ENCODE data around the gene ANKRD36C. TPM values are rescaled to one million over a fixed set of nuclear protein-coding genes. Genes with fewer than 3 reads are reported as not detected.
"Not testable (repeated sequence)": the region's sequence is repeated elsewhere in the genome, so short reads cannot be mapped to it uniquely, and the experiment has no call there.

ANKRD36C gene
- total RNA-seq, result 10 to 100 TPM; 68.2 to 69.7 (median 69.2) TPM

DNA sequence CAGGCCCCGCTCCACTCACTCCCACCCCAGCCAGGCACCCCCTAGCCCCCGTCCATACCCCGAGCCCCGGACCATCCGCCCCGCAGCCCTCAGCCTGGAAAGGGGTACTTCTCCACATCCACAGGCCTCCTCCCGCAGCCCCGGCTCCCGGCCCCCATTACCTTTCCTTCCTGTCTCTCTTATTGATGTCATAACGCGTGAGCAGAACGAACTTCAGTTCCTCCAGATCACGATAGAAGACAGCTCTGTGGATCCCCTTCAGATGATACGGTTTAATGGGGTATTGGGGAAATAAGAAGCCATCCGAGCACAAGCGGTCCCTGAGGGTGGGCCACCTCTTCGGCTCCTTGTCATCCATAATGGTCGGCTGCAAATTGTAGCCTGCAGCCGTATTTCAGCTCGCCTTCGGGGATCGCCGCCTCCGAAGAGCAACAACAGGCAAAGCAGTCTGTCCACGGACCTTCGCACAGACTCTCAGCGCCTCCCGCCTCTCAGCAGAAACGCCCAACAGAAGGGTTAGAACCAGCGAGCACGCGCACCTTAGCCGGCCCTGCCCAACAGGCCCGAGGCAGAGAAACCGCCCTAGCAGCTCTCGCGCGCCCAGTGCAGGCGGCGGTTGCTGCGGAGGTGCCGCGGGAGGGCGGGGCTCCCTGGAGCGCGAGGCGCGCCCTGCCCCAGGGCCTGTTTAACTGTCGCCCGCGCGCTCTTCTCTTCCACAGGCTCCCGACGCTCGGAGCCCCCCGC, at the start of gene ANKRD36C:
Gene ANKRD36C (minus strand): TSS at position 474 of the 744 bp plus-strand sequence. CDS start 116 bp downstream, at position 358.
- 0 to 1% methylated on average over 17 to 23 of the region's 56 CpGs for WGBS, 2 donors
- not testable (repeated sequence) for H3K4me1 ChIP-seq; H3K36me3 ChIP-seq; H3K27me3 ChIP-seq; H3K9me3 ChIP-seq; DNase-seq (ENCODE audit: low spot score in 2 of 2)
- Histone ChIP-seq H3K4me3 (peak within 1 kb of the TSS; percentile 63 to 75 (median 66)), H3K27ac (peak within 1 kb of the TSS; percentile 79 to 92 (median 88))
- peak in 1 of 2 donors; percentile 42 for TF ChIP-seq POLR2A (IDR thresholded peaks at IDR 0.05)
- TF ChIP-seq, protein P1, sequence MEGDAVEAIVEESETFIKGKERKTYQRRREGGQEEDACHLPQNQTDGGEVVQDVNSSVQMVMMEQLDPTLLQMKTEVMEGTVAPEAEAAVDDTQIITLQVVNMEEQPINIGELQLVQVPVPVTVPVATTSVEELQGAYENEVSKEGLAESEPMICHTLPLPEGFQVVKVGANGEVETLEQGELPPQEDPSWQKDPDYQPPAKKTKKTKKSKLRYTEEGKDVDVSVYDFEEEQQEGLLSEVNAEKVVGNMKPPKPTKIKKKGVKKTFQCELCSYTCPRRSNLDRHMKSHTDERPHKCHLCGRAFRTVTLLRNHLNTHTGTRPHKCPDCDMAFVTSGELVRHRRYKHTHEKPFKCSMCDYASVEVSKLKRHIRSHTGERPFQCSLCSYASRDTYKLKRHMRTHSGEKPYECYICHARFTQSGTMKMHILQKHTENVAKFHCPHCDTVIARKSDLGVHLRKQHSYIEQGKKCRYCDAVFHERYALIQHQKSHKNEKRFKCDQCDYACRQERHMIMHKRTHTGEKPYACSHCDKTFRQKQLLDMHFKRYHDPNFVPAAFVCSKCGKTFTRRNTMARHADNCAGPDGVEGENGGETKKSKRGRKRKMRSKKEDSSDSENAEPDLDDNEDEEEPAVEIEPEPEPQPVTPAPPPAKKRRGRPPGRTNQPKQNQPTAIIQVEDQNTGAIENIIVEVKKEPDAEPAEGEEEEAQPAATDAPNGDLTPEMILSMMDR (IDR thresholded peaks at IDR 0.05), result peak in 1 of 5 experiments; percentile 24
- peak in 1 of 2 donors; percentile 12 for TF ChIP-seq EP300 (IDR thresholded peaks at IDR 0.05)

DNA sequence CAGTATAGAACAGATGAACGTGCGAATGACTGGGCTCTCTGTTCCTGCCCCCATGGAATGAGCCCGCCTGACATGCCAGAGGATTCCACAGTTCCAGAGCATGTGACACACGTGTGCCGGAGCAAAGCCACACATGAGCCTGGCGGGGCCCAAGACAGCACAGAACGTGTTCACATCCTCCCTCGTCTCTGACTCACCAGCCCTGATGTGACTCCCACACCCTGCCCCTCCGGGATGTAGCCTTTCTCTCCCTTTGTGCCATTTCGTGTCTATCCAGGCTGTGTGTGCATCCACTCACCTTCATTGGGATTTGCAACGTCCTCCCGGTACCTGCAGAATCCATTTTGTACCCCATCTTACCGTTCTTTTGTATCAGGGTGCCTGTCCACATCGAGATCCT, 43.9 kb upstream of the ANKRD36C start:
- DNase-seq (ENCODE audit: low spot score in 2 of 2); H3K9me3 ChIP-seq; H3K36me3 ChIP-seq; H3K4me1 ChIP-seq; H3K27ac ChIP-seq; H3K27me3 ChIP-seq; H3K4me3 ChIP-seq: not testable (repeated sequence)
- WGBS, 2 donors, result no CpG with 5 or more reads among the region's 14 CpGs

DNA sequence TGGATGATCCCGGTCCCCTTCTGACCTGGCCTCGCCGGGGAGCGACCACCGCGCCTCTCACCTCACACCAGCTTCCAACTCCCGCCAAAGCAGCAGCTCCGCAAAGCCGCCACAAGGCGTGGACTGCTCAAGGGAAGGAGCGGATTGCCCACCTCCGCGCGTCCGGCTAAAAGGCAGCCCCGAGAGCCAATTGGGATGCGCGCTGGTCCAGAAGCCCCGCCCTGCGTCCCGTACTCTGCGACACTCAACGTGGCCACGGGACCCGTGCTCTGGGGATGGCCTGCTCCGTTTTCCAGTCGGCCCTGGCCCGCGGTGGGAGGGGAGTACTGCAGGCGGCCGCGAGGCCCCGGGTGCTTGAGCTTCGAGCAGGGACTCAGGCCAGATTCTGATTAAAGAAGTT, 43.2 kb upstream of the ANKRD36C start, which contains the start of gene GPAT2:
Gene GPAT2 (minus strand): TSS at position 125 of the 400 bp plus-strand sequence. CDS start 2,557 bp downstream, outside the sequence.
- DNase-seq (ENCODE audit: low spot score in 2 of 2); H3K4me3 ChIP-seq; H3K27me3 ChIP-seq; H3K4me1 ChIP-seq; H3K36me3 ChIP-seq; H3K27ac ChIP-seq; H3K9me3 ChIP-seq: not testable (repeated sequence)
- WGBS, 2 donors, result no CpG with 5 or more reads among the region's 34 CpGs

DNA sequence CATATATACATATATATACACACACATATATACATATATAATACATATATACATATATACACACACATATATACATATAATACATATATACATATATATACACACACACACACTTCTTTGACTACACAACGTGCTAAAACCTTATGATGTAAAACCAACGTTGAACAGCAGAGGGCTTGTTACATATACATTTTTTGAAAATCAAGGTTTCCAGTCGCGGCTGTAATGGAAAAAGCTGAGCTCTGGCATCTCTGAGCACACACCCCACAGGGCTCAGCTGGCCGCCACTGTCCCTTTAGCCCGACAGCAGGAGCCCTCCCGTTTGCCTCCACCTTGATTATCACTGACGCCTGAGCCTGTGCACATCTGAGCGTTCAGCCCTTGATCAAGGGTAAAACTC, 42.4 kb upstream of the ANKRD36C start:
- not testable (repeated sequence) for H3K27me3 ChIP-seq; H3K36me3 ChIP-seq; H3K27ac ChIP-seq; H3K9me3 ChIP-seq; DNase-seq (ENCODE audit: low spot score in 2 of 2); H3K4me1 ChIP-seq; H3K4me3 ChIP-seq
- WGBS, 2 donors, result 0 to 33% methylated on average over 1 of the region's 9 CpGs

DNA sequence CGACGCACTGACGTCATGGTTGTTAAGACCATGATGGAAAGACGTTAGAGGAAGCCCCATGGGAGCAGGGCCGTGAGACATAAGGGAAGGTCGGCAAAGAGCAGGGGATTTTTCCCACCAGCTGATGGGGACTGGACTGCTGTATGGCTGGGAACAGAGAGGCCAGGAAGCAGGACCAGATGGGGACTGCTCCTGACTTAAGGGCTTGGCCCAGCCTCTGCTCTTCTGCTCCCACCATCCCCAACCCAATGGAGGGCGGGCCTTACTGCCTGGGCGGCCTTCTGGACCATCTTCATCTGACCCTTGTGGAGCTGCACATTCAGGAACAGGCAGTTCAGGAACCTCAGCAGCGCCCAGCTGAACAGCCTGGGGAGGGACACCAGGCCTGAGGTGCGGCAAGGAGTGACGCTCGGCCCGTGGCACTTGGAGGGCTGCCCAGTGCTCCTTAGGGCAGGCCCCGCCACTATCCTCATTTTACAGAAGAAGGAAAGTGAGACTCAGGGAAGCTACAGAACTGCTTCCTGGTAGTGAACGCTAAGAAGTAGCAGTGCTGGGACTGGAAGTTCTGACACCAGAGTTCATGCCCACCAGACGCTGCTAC, 36.2 kb upstream of the ANKRD36C start:
- not testable (repeated sequence) for H3K27me3 ChIP-seq; DNase-seq (ENCODE audit: low spot score in 2 of 2); H3K27ac ChIP-seq; H3K4me1 ChIP-seq; H3K9me3 ChIP-seq; H3K4me3 ChIP-seq; H3K36me3 ChIP-seq
- no CpG with 5 or more reads among the region's 16 CpGs for whole genome bisulfite sequencing, 2 donors

DNA sequence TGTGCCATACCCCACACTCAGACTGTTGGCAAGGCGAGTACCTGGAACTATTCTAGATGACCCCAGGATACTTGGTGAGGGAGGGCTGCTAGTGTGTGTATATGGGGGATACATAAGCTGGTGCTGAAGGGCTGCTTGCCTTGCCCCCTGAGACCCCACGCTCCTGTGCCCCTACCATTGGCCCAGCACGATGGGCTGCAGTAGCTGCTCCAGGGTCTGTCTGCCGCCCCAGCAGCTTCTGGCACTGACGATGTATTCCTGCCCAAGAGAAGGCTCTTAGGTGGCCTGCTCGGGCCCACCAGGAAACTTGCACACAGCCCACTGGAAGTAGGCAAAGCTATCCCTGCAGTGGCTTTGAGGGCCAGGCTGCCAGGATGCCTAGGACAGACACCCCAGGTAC, 34.1 kb upstream of the ANKRD36C start:
- H3K27me3 ChIP-seq; H3K36me3 ChIP-seq; H3K9me3 ChIP-seq; H3K4me3 ChIP-seq; H3K27ac ChIP-seq; H3K4me1 ChIP-seq; DNase-seq (ENCODE audit: low spot score in 2 of 2): not testable (repeated sequence)
- whole genome bisulfite sequencing, 2 donors, result 100% methylated on average over 4 of the region's 6 CpGs; no CpG with 5 or more reads in 1 of the 2 donors

DNA sequence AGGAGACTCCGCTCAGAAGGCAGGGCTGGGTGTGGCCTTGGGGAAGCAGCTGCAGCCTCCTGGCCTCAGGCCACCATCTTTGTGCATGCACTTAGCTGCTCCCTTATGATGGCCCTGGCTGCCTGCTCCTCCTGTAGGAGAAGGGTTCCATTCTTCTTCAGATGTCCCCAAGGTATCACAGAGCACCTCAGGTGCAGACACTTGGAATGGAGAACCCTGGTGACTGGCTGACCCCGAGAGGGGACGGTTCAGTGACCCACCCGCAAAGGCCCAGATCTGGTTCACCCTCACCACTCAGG, 33.5 kb upstream of the ANKRD36C start:
- Histone ChIP-seq H3K4me1 (no peaks in the 10 kb centered on the region), H3K27ac (no peak overlapping the region), H3K9me3 (no peaks in the 10 kb centered on the region), H3K27me3 (no peaks in the 10 kb centered on the region), H3K36me3 (no peaks in the 10 kb centered on the region), H3K4me3 (no peak overlapping the region)
- DNase-seq (ENCODE audit: low spot score in 2 of 2), result no peak
- WGBS, 2 donors, result 86 to 87% methylated on average over 1 to 4 of the region's 4 CpGs
- TF ChIP-seq EP300 (IDR thresholded peaks at IDR 0.05), result no peak
- no peak for TF ChIP-seq POLR2A (IDR thresholded peaks at IDR 0.05)
- TF ChIP-seq, protein P1 (IDR thresholded peaks at IDR 0.05), result no peak
